Tibial artery (tissue), 4 donors: Measurements from ENCODE around the gene IGFBP4.
A peak's percentile ranks its signal among the peaks of the same experiment; 100 is the strongest.

Source experiments
- DNase-seq, 2 donors: peaks; one replicate each; pipeline ENCODE4 v3.0.0-alpha.2; 2019
- H3K27ac ChIP-seq, 2 donors: fragments of 200-600 bp; sonication (generic) in 1 of 2; 1 replicate in 1 of 2; 2 replicates in 1 of 2; pipeline ENCODE4 v1.5.1; 2018 to 2019; ENCODE audit warnings: mild to moderate bottlenecking in 1 of 2
- H3K27me3 ChIP-seq, 2 donors: fragments of 200-600 bp; sonication (generic) in 1 of 2; one replicate each; pipeline versions ENCODE4 v1.5.1 to v1.6.0; 2016 to 2019
- H3K36me3 ChIP-seq, 3 donors: fragments of 200-600 bp; sonication (generic) in 2 of 3; one replicate each; pipeline ENCODE4 v1.5.1; 2016 to 2019; ENCODE audit warnings: mild to moderate bottlenecking in 2 of 3
- H3K4me1 ChIP-seq, 4 donors: fragments of 200-600 bp; sonication (generic) in 2 of 4; 1 replicate in 3 of 4; 2 replicates in 1 of 4; pipeline ENCODE4 v1.5.1; 2016 to 2019
- H3K4me3 ChIP-seq, 2 donors: fragments of 200-600 bp; sonication (generic) in 1 of 2; 1 replicate in 1 of 2; 2 replicates in 1 of 2; pipeline ENCODE4 v1.5.1; 2018 to 2019; ENCODE audit warnings: mild to moderate bottlenecking in 2 of 2
- H3K9me3 ChIP-seq, 3 donors: fragments of 200-600 bp; sonication (generic) in 1 of 3; one replicate each; pipeline ENCODE4 v1.5.1; 2016 to 2019
- CTCF ChIP-seq, 2 experiments: fragments of 200-600 bp in 1 of 2; fragments of 450-650 bp in 1 of 2; IDR thresholded peaks; one replicate each; pipeline ENCODE4 v1.5.1; 2017 to 2019; ENCODE audit warnings: antibody characterized with exemption in 2 of 2, mild to moderate bottlenecking in 1 of 2, moderate library complexity in 1 of 2
- intact Hi-C: fragments of 100-400 bp; cut with DNase I; formaldehyde crosslinking; loops from one replicate; pipeline ENCODE4 v1.15.0; 2023; ENCODE audit warnings: low total_unique reads

IGFBP4 gene

DNA sequence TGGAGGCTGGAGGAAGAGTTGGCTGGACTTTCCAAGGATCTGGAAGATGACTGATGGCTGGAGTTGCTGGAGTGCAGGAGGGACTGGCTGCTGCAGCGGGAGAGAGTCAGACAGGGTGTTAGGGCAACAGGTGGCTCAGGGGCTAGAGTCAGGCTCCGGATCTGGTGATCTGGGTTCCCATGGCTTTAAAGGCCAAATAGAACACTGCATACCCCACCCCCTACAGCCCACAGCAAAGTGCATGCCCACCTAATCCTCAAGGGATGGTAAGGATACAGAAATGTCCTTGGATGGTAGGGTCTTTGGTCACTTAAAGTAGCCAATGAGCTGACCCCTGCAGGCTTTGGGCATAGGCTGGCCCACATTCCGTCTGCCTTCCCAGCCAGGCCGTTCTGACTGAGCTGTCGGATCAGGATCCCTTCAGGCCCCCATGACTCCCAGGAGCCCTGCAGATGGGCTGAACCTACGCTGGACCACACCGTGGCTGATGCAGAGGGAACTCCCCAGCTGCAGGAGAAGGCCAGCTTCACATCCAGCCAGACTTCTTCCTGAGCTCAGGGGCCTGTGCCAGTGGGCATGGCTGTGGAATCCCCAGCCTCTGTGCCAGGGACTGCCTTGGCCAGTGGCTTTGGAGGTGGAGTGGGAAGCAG lies 44.2 kb downstream of the IGFBP4 start:
- H3K4me3 ChIP-seq, result no peak overlapping the region
- no peak for TF ChIP-seq CTCF (IDR thresholded peaks at IDR 0.05)
- H3K4me1 ChIP-seq, result peaks cover 0 to 28% (median 0%) of the 10 kb centered on the region in 4 donors
- intact Hi-C loops, result no loop called here
- no peak overlapping the region for H3K27ac ChIP-seq
- no peaks in the 10 kb centered on the region for H3K9me3 ChIP-seq
- no peak for DNase-seq
- H3K36me3 ChIP-seq, result no peaks in the 10 kb centered on the region
- no peaks in the 10 kb centered on the region for H3K27me3 ChIP-seq

GRCh38 chr17:40490289-40490853 lies 47.1 kb downstream of the IGFBP4 start:
- intact Hi-C loops, result no loop called here
- Histone ChIP-seq H3K4me1 (peaks cover 0 to 28% (median 0%) of the 10 kb centered on the region in 4 donors), H3K9me3 (no peaks in the 10 kb centered on the region), H3K36me3 (no peaks in the 10 kb centered on the region), H3K27me3 (no peaks in the 10 kb centered on the region), H3K4me3 (no peak overlapping the region), H3K27ac (no peak overlapping the region)
- DNase-seq, result peak; percentile 85
- TF ChIP-seq CTCF (IDR thresholded peaks at IDR 0.05), result no peak

GRCh38 chr17:40490982-40491381 lies 47.7 kb downstream of the IGFBP4 start:
- Histone ChIP-seq H3K4me3 (no peak overlapping the region), H3K4me1 (peaks cover 0 to 25% (median 0%) of the 10 kb centered on the region in 4 donors), H3K27ac (no peak overlapping the region), H3K27me3 (no peaks in the 10 kb centered on the region), H3K9me3 (no peaks in the 10 kb centered on the region), H3K36me3 (no peaks in the 10 kb centered on the region)
- no peak for TF ChIP-seq CTCF (IDR thresholded peaks at IDR 0.05)
- no peak for DNase-seq
- intact Hi-C loops, result no loop called here

GRCh38 chr17:40491486-40491885 lies 48.2 kb downstream of the IGFBP4 start:
- no peaks in the 10 kb centered on the region for H3K27me3 ChIP-seq
- no peak for DNase-seq
- H3K27ac ChIP-seq, result no peak overlapping the region
- no peaks in the 10 kb centered on the region for H3K36me3 ChIP-seq
- H3K9me3 ChIP-seq, result no peaks in the 10 kb centered on the region
- peaks cover 0 to 22% (median 0%) of the 10 kb centered on the region in 4 donors for H3K4me1 ChIP-seq
- no peak overlapping the region for H3K4me3 ChIP-seq
- no peak for TF ChIP-seq CTCF (IDR thresholded peaks at IDR 0.05)
- intact Hi-C loops, result no loop called here

DNA sequence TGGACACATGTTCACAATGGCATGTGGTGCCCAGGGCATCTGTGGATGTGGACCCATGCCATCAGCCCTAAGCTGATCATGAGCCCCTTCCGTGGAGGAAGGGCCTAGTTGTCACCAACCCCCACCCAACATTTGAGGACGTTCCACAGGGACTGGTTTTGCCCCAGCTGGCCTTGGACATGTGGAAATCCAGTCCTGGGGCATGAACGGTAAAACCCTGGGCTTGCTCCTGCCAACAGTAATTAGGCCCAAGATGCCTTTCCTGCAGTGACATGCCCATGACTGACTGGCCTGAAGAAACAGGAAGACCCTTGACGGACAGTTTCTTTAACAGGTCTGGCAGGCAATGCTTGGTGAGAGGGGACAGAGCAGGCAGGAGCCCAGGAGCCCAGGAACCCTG lies 50.4 kb downstream of the IGFBP4 start:
- H3K9me3 ChIP-seq, result no peaks in the 10 kb centered on the region
- no peaks in the 10 kb centered on the region for H3K36me3 ChIP-seq
- no peaks in the 10 kb centered on the region for H3K27me3 ChIP-seq
- TF ChIP-seq CTCF (IDR thresholded peaks at IDR 0.05), result no peak
- intact Hi-C loops, result no loop called here
- DNase-seq, result no peak
- H3K27ac ChIP-seq, result no peak overlapping the region
- peaks cover 0 to 17% (median 7%) of the 10 kb centered on the region in 4 donors for H3K4me1 ChIP-seq
- H3K4me3 ChIP-seq, result no peak overlapping the region
